T-helper 1 cell treated with Interleukin-12 subunit alpha and Interleukin-12 subunit beta and Interleukin-4 antibody, amounts not matched to agents 30 μg/mL and 1 μg/mL, for 36 hours (primary cell): Measurements from ENCODE around the gene RASEF.
"Not testable (repeated sequence)": the region's sequence is repeated elsewhere in the genome, so short reads cannot be mapped to it uniquely, and the experiment has no call there.

Experiments used
- H3K27ac Mint-ChIP-seq: one replicate; pipeline ENCODE4 v1.8.0; 2021; ENCODE audit warnings: mild to moderate bottlenecking, mixed read lengths
- H3K27me3 Mint-ChIP-seq: one replicate; pipeline ENCODE4 v1.8.0; 2021; ENCODE audit warnings: low read depth, mixed read lengths
- H3K36me3 Mint-ChIP-seq: one replicate; pipeline ENCODE4 v1.8.0; 2021; ENCODE audit warnings: low read depth, mixed read lengths
- H3K4me1 Mint-ChIP-seq: one replicate; pipeline ENCODE4 v1.8.0; 2021; ENCODE audit warnings: low read depth, mixed read lengths
- H3K4me3 Mint-ChIP-seq: one replicate; pipeline ENCODE4 v1.8.0; 2021; ENCODE audit warnings: mild to moderate bottlenecking, moderate library complexity, mixed read lengths
- H3K9me3 Mint-ChIP-seq: one replicate; pipeline ENCODE4 v1.8.0; 2021; ENCODE audit warnings: mixed read lengths

RASEF gene

DNA sequence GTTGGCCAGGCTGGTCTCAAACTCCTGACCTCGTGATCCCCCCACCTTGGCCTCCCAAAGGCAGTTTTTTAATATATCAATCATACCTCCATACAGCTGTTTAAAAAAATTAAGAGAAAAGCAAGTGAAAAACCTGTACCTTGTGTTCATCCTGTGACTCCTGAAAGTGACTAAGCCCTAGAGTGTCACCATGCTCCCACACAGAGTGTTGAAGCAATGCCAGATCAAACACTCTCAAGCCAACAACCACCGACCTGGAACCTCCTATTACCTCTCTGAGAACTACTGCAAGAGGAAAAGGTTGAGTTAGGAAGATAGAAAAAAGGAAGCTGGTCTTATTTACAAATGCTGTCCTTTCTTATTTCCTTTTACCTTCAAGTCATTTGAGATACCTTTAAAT, 123.5 kb downstream of the RASEF start:
- H3K36me3 Mint-ChIP-seq = no peaks in the 10 kb centered on the region
- H3K9me3 Mint-ChIP-seq = no peaks in the 10 kb centered on the region
- no peak overlapping the region for H3K27ac Mint-ChIP-seq
- H3K4me3 Mint-ChIP-seq = no peak overlapping the region
- no peaks in the 10 kb centered on the region for H3K27me3 Mint-ChIP-seq
- H3K4me1 Mint-ChIP-seq = no peaks in the 10 kb centered on the region

DNA sequence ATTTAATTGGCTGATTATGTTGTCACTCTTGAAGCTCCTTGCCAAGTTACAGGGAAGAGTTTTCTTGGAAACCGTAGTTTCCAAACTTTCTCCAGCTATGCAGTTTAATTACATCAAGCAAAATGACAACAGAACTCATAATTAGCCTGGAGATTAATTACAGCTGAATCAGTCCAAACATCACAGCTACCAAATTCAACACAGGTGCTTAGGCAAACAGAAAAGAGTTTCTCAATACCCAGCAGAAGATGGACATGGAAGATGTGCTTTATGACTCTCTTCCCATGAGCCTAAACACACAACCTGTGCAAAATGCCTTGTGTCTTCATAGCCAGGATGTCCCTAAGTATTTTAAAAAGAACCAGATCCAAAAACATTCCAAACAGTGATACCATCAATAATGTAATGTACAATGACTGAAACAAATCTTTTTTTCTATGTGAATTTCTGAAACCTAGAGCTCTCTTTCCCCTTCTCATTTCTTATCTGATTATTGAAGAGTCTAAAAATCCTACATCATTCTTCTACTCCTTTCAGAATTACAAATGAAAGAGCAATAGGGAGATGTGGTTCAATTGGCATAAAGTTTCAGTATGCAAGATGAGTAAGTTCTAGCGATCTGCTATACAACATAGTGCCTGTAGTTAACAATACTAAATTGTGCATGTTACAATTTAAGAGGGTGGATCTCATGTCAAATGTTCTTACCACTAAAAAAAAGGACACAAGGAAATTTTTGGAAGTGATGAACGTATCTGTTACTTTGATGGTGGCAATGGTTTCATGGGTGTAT, 124.3 kb downstream of the RASEF start:
- Mint-ChIP-seq H3K4me1 (no peaks in the 10 kb centered on the region), H3K9me3 (no peaks in the 10 kb centered on the region)

DNA sequence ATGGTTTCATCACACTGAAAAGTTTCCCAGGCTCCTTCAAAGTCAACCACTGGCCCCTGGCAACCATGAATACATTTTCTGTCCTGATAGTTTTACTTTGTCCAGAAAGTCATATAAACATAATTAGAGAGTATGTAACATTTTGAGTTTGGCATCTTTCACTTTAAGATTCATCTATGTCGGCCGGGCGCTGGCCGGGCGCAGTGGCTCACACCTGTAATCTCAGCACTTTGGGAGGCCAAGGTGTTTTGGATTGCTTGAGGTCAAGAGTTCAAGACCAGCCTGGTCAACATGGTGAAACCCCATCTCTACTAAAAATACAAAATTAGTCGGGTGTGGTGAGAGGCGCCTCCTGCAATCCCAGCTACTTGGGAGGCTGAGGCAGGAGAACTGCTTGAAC, 126.4 kb downstream of the RASEF start:
- not testable (repeated sequence) for H3K27me3 Mint-ChIP-seq, H3K4me1 Mint-ChIP-seq, H3K4me3 Mint-ChIP-seq, H3K27ac Mint-ChIP-seq, H3K9me3 Mint-ChIP-seq, H3K36me3 Mint-ChIP-seq

More for the DNA sequence above, 124.3 kb downstream of the RASEF start:
- Mint-ChIP-seq H3K36me3 (no peaks in the 10 kb centered on the region), H3K27me3 (no peaks in the 10 kb centered on the region), H3K4me3 (no peak overlapping the region), H3K27ac (no peak overlapping the region)

DNA sequence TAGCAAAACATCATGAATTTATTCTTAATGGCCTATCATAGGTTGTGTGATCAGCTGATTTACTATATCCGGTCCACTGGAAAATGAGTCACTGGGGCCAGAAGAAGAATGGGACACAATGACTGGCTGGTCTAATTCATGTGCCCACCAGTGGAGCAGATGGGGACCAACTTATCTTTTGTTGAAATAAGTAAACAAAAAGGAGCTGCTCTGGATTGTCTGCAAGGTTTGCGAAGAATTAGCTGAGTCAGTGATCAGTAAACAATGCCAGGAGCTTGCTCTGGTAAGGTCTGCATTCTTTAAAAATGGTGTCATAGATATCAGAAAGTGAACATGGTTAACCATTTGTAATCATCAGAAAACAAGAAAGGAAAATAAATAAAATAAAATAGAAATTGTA, 128.0 kb downstream of the RASEF start:
- Mint-ChIP-seq H3K27me3 (no peaks in the 10 kb centered on the region), H3K36me3 (no peaks in the 10 kb centered on the region), H3K4me3 (no peak overlapping the region), H3K9me3 (no peaks in the 10 kb centered on the region), H3K27ac (no peak overlapping the region), H3K4me1 (no peaks in the 10 kb centered on the region)

DNA sequence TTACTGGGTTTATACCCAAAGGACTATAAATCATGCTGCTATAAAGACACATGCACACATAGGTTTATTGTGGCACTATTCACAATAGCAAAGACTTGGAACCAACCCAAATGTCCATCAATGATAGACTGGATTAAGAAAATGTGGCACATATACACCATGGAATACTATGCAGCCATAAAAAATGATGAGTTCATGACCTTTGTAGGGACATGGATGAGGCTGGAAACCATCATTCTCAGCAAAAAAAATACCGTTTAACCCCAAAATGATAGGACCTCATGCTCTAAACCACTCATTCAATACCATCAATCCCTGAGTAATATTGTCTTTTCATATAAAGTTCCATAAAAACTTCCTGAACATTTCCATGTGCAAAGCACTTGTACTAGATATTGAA, 128.9 kb downstream of the RASEF start:
- H3K27me3 Mint-ChIP-seq, H3K4me1 Mint-ChIP-seq, H3K9me3 Mint-ChIP-seq: not testable (repeated sequence)

DNA sequence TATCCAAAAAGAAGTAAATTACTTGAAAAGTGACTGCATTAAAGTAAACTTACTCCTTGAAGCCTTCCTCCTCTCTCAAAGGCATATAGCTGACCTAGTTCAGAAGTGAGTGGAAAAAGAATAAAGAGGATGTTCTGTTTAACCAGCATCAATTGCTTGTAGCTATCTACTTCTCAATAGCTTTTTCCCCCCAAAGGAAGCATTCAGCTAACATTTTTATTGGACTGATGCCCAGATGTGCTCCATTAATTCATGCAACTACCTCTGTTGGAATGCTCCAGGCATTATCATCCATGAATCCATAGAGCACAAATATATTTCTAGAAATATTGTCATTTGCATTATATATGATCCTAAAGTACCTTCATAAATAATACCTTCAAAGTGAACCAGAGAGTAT, 132.8 kb downstream of the RASEF start:
- no peak overlapping the region for H3K27ac Mint-ChIP-seq
- no peaks in the 10 kb centered on the region for H3K9me3 Mint-ChIP-seq
- no peak overlapping the region for H3K4me3 Mint-ChIP-seq
- H3K36me3 Mint-ChIP-seq = no peaks in the 10 kb centered on the region
- H3K4me1 Mint-ChIP-seq = no peaks in the 10 kb centered on the region
- H3K27me3 Mint-ChIP-seq = no peaks in the 10 kb centered on the region

More for the DNA sequence above, 128.9 kb downstream of the RASEF start:
- not testable (repeated sequence) for H3K4me3 Mint-ChIP-seq, H3K27ac Mint-ChIP-seq, H3K36me3 Mint-ChIP-seq
